Measurements from ENCODE around the gene RRAGB. TPM values are rescaled to one million over a fixed set of nuclear protein-coding genes. Genes with fewer than 3 reads are reported as not detected.
"Not testable (repeated sequence)": the region's sequence is repeated elsewhere in the genome, so short reads cannot be mapped to it uniquely, and the experiment has no call there.

Gene RRAGB, protein sequence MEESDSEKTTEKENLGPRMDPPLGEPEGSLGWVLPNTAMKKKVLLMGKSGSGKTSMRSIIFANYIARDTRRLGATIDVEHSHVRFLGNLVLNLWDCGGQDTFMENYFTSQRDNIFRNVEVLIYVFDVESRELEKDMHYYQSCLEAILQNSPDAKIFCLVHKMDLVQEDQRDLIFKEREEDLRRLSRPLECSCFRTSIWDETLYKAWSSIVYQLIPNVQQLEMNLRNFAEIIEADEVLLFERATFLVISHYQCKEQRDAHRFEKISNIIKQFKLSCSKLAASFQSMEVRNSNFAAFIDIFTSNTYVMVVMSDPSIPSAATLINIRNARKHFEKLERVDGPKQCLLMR
- 10 to 100 TPM; 13.5 to 17.5 (median 14.5) TPM for total RNA-seq
- total RNA-seq (2013): 27.2 TPM

GRCh38 chrX:55717521-55718497, at the start of gene RRAGB:
Gene RRAGB, plus strand, starts transcription at chrX:55717749. Its CDS starts 579 bp downstream, at chrX:55718328.
- H3K27me3 Mint-ChIP-seq (ENCODE audit: low read depth in 2 of 2): peaks cover 0 to under 1% of the 10 kb centered on the region in 2 donors
- H3K4me3 Mint-ChIP-seq: peak within 1 kb of the TSS; percentile 86
- peak within 1 kb of the TSS; percentile 95 for H3K27ac ChIP-seq (ENCODE audit: low read length)
- TF ChIP-seq CTCF (IDR thresholded peaks at IDR 0.05): no peak
- under 1% methylated on average over 43 of the region's 46 CpGs for WGBS (ENCODE audit: insufficient coverage)
- intact Hi-C loops (cut with micrococcal nuclease): loop anchor here (5.0 kb wide), 1 partner anchor 844 kb away; the partner anchor contains the start of gene UBQLN2
- no peaks in the 10 kb centered on the region for H3K27me3 ChIP-seq (ENCODE audit: control insufficient read depth, insufficient read depth, low read length)
- H3K4me1 ChIP-seq (ENCODE audit: control insufficient read depth, insufficient read depth, low read length): peaks cover 11% of the 10 kb centered on the region
- H3K36me3 ChIP-seq (ENCODE audit: control insufficient read depth, insufficient read depth, low read length): peaks cover 5% of the 10 kb centered on the region
- peak within 1 kb of the TSS; percentile 81 to 88 for H3K27ac Mint-ChIP-seq
- ATAC-seq (peak; percentile 94 to 99 (median 95)), DNase-seq (peak; percentile 75 to 95)
- H3K4me3 ChIP-seq (ENCODE audit: low read length): peak within 1 kb of the TSS; percentile 67
- H3K4me1 Mint-ChIP-seq: peaks cover 16 to 25% of the 10 kb centered on the region in 2 donors
- no peaks in the 10 kb centered on the region for H3K9me3 ChIP-seq (ENCODE audit: control insufficient read depth, insufficient read depth, low read length)
- no peaks in the 10 kb centered on the region for H3K36me3 Mint-ChIP-seq
- no peaks in the 10 kb centered on the region for H3K9me3 Mint-ChIP-seq

- H3K9me3 ChIP-seq (ENCODE audit: control insufficient read depth, insufficient read depth, low read length): no peaks in the 10 kb centered on the region
- WGBS (ENCODE audit: insufficient coverage): no CpG with 5 or more reads among the region's 1 CpG
- peaks cover 0 to 5% of the 10 kb centered on the region in 2 donors for H3K4me1 Mint-ChIP-seq
- ATAC-seq (no peak), DNase-seq (no peak)
- H3K4me3 Mint-ChIP-seq: no peak overlapping the region
- intact Hi-C loops (cut with micrococcal nuclease): no loop called here
- no peaks in the 10 kb centered on the region for H3K36me3 ChIP-seq (ENCODE audit: control insufficient read depth, insufficient read depth, low read length)
- no peak for TF ChIP-seq CTCF (IDR thresholded peaks at IDR 0.05)
- H3K27ac Mint-ChIP-seq: no peak overlapping the region
- H3K36me3 Mint-ChIP-seq: no peaks in the 10 kb centered on the region
- H3K4me1 ChIP-seq (ENCODE audit: control insufficient read depth, insufficient read depth, low read length): no peaks in the 10 kb centered on the region
- peaks cover 0 to 7% of the 10 kb centered on the region in 2 donors for H3K27me3 Mint-ChIP-seq (ENCODE audit: low read depth in 2 of 2)
- H3K27ac ChIP-seq (ENCODE audit: low read length): no peak overlapping the region
- H3K27me3 ChIP-seq (ENCODE audit: control insufficient read depth, insufficient read depth, low read length): no peaks in the 10 kb centered on the region
- no peak overlapping the region for H3K4me3 ChIP-seq (ENCODE audit: low read length)
- no peaks in the 10 kb centered on the region for H3K9me3 Mint-ChIP-seq
Measured at GRCh38 chrX:55668084-55668483, 49.5 kb upstream of the RRAGB start.

DNA sequence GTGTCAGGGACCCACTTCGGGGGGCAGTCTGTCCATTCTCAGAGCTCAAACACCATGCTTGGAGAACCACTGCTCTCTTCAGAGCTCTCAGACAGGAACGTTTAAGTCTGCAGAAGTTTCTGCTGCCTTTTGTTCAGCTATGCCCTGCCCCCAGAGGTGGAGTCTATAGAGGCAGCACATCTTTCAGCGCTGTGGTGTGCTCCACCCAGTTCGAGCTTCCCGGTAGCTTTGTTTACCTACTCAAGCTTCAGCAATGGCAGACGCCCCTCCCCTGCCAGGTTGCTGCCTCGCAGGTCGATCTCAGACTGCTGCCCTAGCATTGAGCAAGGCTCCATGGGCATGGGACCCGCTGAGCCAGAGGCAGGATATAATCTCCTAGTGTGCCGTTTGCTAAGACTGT, 29.0 kb upstream of the RRAGB start:
- H3K27me3 Mint-ChIP-seq (ENCODE audit: low read depth in 2 of 2): peaks cover 12 to 40% of the 10 kb centered on the region in 2 donors
- H3K9me3 ChIP-seq (ENCODE audit: control insufficient read depth, insufficient read depth, low read length); H3K27ac Mint-ChIP-seq; H3K36me3 Mint-ChIP-seq; H3K27me3 ChIP-seq (ENCODE audit: control insufficient read depth, insufficient read depth, low read length); H3K27ac ChIP-seq (ENCODE audit: low read length); H3K4me1 ChIP-seq (ENCODE audit: control insufficient read depth, insufficient read depth, low read length); ATAC-seq; H3K4me1 Mint-ChIP-seq; H3K9me3 Mint-ChIP-seq; H3K36me3 ChIP-seq (ENCODE audit: control insufficient read depth, insufficient read depth, low read length); H3K4me3 ChIP-seq (ENCODE audit: low read length); intact Hi-C loops (cut with micrococcal nuclease); H3K4me3 Mint-ChIP-seq: not testable (repeated sequence)
- DNase-seq: peak in 1 of 2 donors; percentile 8
- 82% methylated on average over 10 of the region's 10 CpGs for WGBS (ENCODE audit: insufficient coverage)
